HepG2 (cell line): ENCODE data around the gene PPP2R2D. TPM values are rescaled to one million over a fixed set of nuclear protein-coding genes. Genes with fewer than 3 reads are reported as not detected.

Source experiments
- CTCF ChIP-seq: sonication (generic); formaldehyde crosslinking; IDR thresholded peaks from 2 replicates; pipeline ENCODE4 v1.5.0; 2020; ENCODE audit warnings: mild to moderate bottlenecking, missing genetic modification reagents, moderate library complexity
- ELF3 ChIP-seq: IDR thresholded peaks from 2 replicates; pipeline ENCODE4 v1.6.1; 2016; ENCODE audit warnings: missing genetic modification reagents, missing compliant biosample characterization
- ERF ChIP-seq: IDR thresholded peaks from 2 replicates; pipeline ENCODE4 v1.6.1; 2018; ENCODE audit warnings: missing biosample characterization, missing genetic modification reagents
- HIVEP1 ChIP-seq: sonication (generic); formaldehyde crosslinking; IDR thresholded peaks from 2 replicates; pipeline ENCODE4 v1.4.0; 2020; ENCODE audit warnings: mild to moderate bottlenecking, missing genetic modification reagents
- HMGXB4 ChIP-seq, 2 experiments: sonication (generic) in 1 of 2; formaldehyde crosslinking in 1 of 2; IDR thresholded peaks; 2 replicates each; pipeline versions ENCODE4 v1.4.0 to v1.6.1; 2018 to 2020; ENCODE audit warnings: missing genetic modification reagents in 2 of 2, borderline replicate concordance in 1 of 2, low read depth in 1 of 2, mild to moderate bottlenecking in 1 of 2, missing biosample characterization in 1 of 2
- RAD21 ChIP-seq: fragments of 450-650 bp; formaldehyde crosslinking; IDR thresholded peaks from 2 replicates; pipeline ENCODE4 v1.5.0; 2020; ENCODE audit warnings: mild to moderate bottlenecking
- REPIN1 ChIP-seq: sonication (generic); formaldehyde crosslinking; IDR thresholded peaks from 2 replicates; pipeline ENCODE4 v1.8.0; 2022; ENCODE audit warnings: missing genetic modification reagents, low read depth, mild to moderate bottlenecking, borderline replicate concordance
- SRSF1 ChIP-seq: fragments of 200-400 bp; formaldehyde crosslinking; optimal IDR thresholded peaks from 2 replicates; pipeline ENCODE3; 2017; ENCODE audit warnings: mild to moderate bottlenecking, low read depth, low read length, moderate library complexity
- ZBTB7B ChIP-seq: sonication (generic); formaldehyde crosslinking; IDR thresholded peaks from 2 replicates; pipeline ENCODE4 v1.4.0; 2020; ENCODE audit warnings: missing genetic modification reagents
- ZNF430 ChIP-seq: sonication (generic); formaldehyde crosslinking; IDR thresholded peaks from 2 replicates; pipeline ENCODE4 v1.9.0; 2021; ENCODE audit warnings: mild to moderate bottlenecking, missing genetic modification reagents
- ZNF709 ChIP-seq: sonication (generic); formaldehyde crosslinking; IDR thresholded peaks from 2 replicates; pipeline ENCODE4 v1.5.0; 2020; ENCODE audit warnings: mild to moderate bottlenecking, missing genetic modification reagents
- ZNF790 ChIP-seq: sonication (generic); formaldehyde crosslinking; IDR thresholded peaks from 2 replicates; pipeline ENCODE4 v1.8.0; 2022; ENCODE audit warnings: missing genetic modification reagents, mild to moderate bottlenecking, borderline replicate concordance
- polyA plus RNA-seq, 8 experiments: library from polyadenylated mRNA; depleted of rRNA in 3 of 8; stranded (reverse) in 7 of 8; unstranded in 1 of 8; fragments of >200 nt; fragmentation: Illumina TruSeq in 4 of 8; extraction: Trizol in 4 of 8; gene quantifications; 2 replicates each; pipeline versions ENCODE4 v1.2.1 to v1.2.3, GENCODE V29; 2011 to 2016; ENCODE audit warnings: low read depth in 4 of 8, missing spikeins in 1 of 8, mixed read lengths in 1 of 8; ENCODE audit not compliant: insufficient read depth in 1 of 8
- total RNA-seq, 5 experiments: library from RNA; depleted of rRNA; stranded (reverse); fragments of >200 nt; fragmentation: Illumina TruSeq; extraction: Trizol; gene quantifications; 2 replicates each; pipeline ENCODE4 v1.2.3, GENCODE V29; 2016; ENCODE audit warnings: low read depth in 1 of 5
- TF ChIP-seq, protein P1 (sequence below): sonication (generic); formaldehyde crosslinking; IDR thresholded peaks from 2 replicates; pipeline ENCODE4 v1.5.1; 2020; ENCODE audit warnings: mild to moderate bottlenecking, missing genetic modification reagents, moderate library complexity
- TF ChIP-seq, protein P2 (sequence below): sonication (generic); formaldehyde crosslinking; IDR thresholded peaks from 2 replicates; pipeline ENCODE4 v1.8.0; 2022; ENCODE audit warnings: mild to moderate bottlenecking, missing genetic modification reagents, borderline replicate concordance
- TF ChIP-seq, protein P3 (sequence below): sonication (generic); formaldehyde crosslinking; IDR thresholded peaks from 2 replicates; pipeline ENCODE4 v1.5.1; 2020; ENCODE audit warnings: mild to moderate bottlenecking, missing genetic modification reagents, borderline replicate concordance
- TF ChIP-seq, protein P4 (sequence below): sonication (generic); formaldehyde crosslinking; IDR thresholded peaks from 2 replicates; pipeline ENCODE4 v1.8.0; 2023; ENCODE audit warnings: mild to moderate bottlenecking, missing genetic modification reagents

Gene PPP2R2D
- total and polyA plus RNA-seq, 2 of the 13 experiments (the other 11 are each of a cell fraction or from before 2014, with no cell fraction given) = 32.7 to 33.2 TPM

- TF ChIP-seq CTCF (CRISPR knock-in tag) (peak; percentile 66), ZNF790 (CRISPR knock-in tag) (0 out of 2 replicates have a peak, but pooled peaks have one; percentile 32), ZNF709 (CRISPR knock-in tag) (peak; percentile 41; the same call in 1 of the 2 replicates), RAD21 (peak; percentile 46), ERF (CRISPR knock-in tag) (0 out of 2 replicates have a peak, but pooled peaks have one; percentile 14), REPIN1 (CRISPR knock-in tag) (no peak), ZNF430 (CRISPR knock-in tag) (no peak), HIVEP1 (CRISPR knock-in tag) (no peak), HMGXB4 (CRISPR knock-in tag; IDR thresholded peaks at IDR 0.05; ENCODE audit: borderline replicate concordance in 1 of 2, low read depth in 1 of 2) (peak; percentile 26 to 53; a peak in 1 of 4 replicates), ELF3 (CRISPR knock-in tag) (no peak), ZBTB7B (CRISPR knock-in tag) (no peak), SRSF1 (no peak)
- TF ChIP-seq, protein P1, sequence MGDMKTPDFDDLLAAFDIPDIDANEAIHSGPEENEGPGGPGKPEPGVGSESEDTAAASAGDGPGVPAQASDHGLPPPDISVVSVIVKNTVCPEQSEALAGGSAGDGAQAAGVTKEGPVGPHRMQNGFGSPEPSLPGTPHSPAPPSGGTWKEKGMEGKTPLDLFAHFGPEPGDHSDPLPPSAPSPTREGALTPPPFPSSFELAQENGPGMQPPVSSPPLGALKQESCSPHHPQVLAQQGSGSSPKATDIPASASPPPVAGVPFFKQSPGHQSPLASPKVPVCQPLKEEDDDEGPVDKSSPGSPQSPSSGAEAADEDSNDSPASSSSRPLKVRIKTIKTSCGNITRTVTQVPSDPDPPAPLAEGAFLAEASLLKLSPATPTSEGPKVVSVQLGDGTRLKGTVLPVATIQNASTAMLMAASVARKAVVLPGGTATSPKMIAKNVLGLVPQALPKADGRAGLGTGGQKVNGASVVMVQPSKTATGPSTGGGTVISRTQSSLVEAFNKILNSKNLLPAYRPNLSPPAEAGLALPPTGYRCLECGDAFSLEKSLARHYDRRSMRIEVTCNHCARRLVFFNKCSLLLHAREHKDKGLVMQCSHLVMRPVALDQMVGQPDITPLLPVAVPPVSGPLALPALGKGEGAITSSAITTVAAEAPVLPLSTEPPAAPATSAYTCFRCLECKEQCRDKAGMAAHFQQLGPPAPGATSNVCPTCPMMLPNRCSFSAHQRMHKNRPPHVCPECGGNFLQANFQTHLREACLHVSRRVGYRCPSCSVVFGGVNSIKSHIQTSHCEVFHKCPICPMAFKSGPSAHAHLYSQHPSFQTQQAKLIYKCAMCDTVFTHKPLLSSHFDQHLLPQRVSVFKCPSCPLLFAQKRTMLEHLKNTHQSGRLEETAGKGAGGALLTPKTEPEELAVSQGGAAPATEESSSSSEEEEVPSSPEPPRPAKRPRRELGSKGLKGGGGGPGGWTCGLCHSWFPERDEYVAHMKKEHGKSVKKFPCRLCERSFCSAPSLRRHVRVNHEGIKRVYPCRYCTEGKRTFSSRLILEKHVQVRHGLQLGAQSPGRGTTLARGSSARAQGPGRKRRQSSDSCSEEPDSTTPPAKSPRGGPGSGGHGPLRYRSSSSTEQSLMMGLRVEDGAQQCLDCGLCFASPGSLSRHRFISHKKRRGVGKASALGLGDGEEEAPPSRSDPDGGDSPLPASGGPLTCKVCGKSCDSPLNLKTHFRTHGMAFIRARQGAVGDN (CRISPR knock-in tag) = peak; percentile 49
- TF ChIP-seq, protein P2, sequence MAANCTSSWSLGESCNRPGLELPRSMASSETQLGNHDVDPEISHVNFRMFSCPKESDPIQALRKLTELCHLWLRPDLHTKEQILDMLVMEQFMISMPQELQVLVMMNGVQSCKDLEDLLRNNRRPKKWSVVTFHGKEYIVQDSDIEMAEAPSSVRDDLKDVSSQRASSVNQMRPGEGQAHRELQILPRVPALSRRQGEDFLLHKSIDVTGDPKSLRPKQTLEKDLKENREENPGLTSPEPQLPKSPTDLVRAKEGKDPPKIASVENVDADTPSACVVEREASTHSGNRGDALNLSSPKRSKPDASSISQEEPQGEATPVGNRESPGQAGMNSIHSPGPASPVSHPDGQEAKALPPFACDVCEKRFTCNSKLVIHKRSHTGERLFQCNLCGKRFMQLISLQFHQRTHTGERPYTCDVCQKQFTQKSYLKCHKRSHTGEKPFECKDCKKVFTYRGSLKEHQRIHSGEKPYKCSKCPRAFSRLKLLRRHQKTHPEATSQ (CRISPR knock-in tag) = no peak
- TF ChIP-seq, protein P3, sequence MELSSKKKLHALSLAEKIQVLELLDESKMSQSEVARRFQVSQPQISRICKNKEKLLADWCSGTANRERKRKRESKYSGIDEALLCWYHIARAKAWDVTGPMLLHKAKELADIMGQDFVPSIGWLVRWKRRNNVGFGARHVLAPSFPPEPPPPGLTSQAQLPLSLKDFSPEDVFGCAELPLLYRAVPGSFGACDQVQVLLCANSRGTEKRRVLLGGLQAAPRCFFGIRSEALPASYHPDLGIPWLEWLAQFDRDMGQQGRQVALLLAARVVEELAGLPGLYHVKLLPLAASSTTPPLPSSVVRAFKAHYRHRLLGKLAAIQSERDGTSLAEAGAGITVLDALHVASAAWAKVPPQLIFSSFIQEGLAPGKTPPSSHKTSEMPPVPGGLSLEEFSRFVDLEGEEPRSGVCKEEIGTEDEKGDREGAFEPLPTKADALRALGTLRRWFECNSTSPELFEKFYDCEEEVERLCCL (CRISPR knock-in tag) = no peak
- TF ChIP-seq, protein P4, sequence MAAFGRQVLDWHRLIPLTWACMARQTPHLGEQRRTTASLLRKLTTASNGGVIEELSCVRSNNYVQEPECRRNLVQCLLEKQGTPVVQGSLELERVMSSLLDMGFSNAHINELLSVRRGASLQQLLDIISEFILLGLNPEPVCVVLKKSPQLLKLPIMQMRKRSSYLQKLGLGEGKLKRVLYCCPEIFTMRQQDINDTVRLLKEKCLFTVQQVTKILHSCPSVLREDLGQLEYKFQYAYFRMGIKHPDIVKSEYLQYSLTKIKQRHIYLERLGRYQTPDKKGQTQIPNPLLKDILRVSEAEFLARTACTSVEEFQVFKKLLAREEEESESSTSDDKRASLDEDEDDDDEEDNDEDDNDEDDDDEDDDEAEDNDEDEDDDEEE (CRISPR knock-in tag) = 0 out of 2 replicates have a peak, but pooled peaks have one; percentile 54
These were observed 9.4 kb upstream of the PPP2R2D start (continued) for GRCh38 chr10:131891196-131891928.
